HG03045 (cell line): ENCODE results near the gene EVL.
"Not testable (repeated sequence)": the region's sequence is repeated elsewhere in the genome, so short reads cannot be mapped to it uniquely, and the experiment has no call there.

Experiments
- ATAC-seq: cut with Tn5 transposase; IDR thresholded peaks from one replicate; pipeline ENCODE4 v1.9.1; 2021; ENCODE audit warnings: mild to moderate bottlenecking, moderate library complexity; ENCODE audit not compliant: unreplicated experiment

Gene EVL, protein sequence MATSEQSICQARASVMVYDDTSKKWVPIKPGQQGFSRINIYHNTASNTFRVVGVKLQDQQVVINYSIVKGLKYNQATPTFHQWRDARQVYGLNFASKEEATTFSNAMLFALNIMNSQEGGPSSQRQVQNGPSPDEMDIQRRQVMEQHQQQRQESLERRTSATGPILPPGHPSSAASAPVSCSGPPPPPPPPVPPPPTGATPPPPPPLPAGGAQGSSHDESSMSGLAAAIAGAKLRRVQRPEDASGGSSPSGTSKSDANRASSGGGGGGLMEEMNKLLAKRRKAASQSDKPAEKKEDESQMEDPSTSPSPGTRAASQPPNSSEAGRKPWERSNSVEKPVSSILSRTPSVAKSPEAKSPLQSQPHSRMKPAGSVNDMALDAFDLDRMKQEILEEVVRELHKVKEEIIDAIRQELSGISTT

DNA sequence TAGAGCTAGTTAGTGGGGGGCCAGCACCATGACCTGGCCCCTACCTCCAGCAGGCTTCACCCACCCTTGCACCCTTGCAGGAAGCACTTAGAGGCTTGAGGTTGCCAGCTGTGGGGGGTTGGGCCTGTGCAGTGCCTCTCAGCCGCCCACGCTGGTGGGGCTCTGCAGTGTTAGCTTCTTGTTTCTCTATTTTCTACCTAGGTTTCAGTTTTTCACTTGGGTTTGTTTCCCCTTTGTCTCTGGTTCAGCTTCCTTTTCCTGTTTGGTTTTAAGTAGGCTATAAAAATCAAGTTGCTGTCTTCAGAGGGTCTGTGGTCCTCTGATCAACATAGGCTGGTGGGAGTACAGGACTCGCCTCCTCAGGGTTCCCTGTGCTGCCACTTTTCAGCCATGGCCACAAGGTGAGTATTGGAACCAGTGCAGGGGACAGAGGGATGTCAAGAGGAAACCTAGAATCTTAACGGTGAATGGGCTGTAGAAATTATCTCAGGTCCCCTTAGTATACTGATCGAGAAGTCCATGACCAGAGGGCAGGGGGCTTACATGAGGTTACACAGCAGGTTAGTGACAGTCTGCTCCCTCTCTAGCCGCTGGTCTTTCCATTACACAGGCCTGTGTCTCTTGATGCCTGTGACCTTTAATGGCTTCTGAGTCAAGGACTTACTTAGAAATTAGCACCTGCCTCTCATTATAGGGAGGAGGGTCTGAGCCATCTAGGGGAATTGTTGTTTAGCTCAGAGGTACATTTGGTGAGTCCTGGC, at the start of gene EVL:
EVL (plus strand) TSS at position 312 of the 761 bp plus-strand sequence; CDS start at position 391, 79 bp downstream.
- ATAC-seq: peak; percentile 42

DNA sequence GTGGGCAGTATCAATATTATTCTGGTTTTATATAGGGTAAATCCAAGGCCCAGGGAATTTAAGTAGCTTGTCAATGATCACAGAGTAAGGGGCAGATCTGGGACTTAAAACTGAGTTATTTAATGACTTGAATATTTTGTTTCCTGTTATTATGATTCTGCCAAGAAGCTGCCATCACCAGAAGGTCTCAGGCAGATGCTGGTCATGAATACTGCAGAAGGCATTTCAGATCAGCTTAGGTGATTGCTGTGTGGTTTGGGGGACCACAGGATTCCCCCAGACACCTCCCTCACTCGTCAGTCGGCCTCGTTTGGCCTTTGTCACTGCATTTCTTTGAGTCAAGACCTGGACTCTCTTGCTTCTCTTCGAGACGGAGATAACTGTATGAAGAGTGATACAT, 47.7 kb upstream of the EVL start:
- no peak for ATAC-seq

DNA sequence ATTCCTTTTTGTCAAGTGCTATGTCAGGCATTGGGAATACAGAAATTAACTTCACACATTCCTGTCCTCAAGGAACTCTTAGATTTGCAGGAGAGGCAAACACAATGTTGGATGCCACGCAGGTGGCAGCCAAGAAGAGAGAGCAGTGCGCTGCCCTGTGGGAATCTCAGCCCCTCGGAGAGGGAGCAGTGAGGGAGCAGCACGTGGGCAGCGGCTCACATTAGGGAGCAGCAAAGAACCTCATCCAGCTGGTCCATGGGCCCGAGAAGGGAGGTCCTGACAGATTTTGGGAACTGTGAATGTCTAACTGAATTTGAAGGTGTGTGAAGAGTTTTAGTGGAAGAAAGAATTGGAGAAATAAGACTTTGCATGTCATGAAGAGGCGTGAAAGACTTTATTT, 47.2 kb upstream of the EVL start:
- ATAC-seq: no peak

- no peak for ATAC-seq
Observed at GRCh38 chr14:100018482-100018881, 46.7 kb upstream of the EVL start.

- ATAC-seq: no peak
Observed at GRCh38 chr14:100019156-100019744, 46.0 kb upstream of the EVL start.

DNA sequence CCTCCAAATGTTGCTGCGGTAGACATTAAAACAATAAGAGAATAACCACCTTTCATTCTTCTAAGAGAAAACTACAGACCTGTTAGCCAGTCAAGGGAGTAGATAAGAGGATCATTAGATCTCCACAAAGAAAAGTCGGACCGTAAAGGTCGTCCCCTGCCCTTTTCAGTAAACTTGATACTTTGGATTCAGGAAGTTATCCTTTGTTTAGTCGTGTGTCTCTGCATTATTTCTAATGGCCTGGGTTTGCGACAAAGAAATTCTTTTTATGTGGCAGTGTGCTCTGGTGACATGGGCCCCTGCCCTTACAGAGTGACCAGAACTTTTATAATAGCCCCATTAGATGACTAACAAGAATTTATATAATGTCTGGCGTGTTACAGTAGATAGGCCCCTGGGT, 44.6 kb upstream of the EVL start:
- no peak for ATAC-seq

GRCh38 chr14:100022772-100023451, 42.3 kb upstream of the EVL start:
- ATAC-seq: no peak

DNA sequence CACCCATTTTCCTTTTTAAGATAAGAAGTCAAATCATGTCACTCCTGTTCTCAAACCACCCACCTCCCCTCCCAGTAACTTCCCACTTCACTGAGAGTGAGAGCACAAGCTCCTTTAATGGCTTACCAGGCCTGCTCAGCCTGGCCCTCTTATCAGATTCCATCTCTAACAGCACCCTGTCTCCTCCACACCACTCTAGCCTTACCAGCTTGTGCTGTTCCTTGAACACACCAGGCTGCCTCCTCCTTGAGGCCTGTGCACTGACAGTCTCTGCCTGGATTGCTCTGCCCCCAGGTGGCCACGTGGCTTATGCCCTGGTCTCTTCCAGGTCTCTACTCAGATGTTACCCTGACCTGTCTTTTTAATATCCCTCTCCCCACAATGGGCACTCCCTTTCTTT, 40.1 kb upstream of the EVL start:
- ATAC-seq: no peak

GRCh38 chr14:100027771-100028490, 37.3 kb upstream of the EVL start:
- ATAC-seq: no peak

GRCh38 chr14:100028990-100029677, 36.1 kb upstream of the EVL start:
- ATAC-seq: no peak

DNA sequence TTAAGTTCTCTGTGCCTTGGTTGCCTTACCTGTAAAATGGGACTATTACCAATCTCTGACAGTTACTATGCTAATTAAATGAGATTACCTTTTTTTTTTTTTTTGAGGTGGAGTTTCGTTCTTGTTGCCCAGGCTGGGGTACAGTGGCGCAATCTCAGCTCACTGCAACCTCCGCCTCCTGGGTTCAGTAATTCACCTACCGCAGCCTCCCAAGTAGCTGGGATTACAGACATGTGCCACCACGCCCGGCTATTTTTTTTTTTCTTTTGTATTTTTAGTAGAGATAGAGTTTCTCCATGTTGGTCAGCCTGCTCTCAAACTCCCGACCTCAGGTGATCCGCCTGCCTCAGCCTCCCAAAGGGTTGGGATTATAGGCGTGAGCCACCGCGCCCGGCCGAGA, 35.2 kb upstream of the EVL start:
- ATAC-seq: not testable (repeated sequence)

GRCh38 chr14:100030452-100031153, 34.6 kb upstream of the EVL start:
- no peak for ATAC-seq

DNA sequence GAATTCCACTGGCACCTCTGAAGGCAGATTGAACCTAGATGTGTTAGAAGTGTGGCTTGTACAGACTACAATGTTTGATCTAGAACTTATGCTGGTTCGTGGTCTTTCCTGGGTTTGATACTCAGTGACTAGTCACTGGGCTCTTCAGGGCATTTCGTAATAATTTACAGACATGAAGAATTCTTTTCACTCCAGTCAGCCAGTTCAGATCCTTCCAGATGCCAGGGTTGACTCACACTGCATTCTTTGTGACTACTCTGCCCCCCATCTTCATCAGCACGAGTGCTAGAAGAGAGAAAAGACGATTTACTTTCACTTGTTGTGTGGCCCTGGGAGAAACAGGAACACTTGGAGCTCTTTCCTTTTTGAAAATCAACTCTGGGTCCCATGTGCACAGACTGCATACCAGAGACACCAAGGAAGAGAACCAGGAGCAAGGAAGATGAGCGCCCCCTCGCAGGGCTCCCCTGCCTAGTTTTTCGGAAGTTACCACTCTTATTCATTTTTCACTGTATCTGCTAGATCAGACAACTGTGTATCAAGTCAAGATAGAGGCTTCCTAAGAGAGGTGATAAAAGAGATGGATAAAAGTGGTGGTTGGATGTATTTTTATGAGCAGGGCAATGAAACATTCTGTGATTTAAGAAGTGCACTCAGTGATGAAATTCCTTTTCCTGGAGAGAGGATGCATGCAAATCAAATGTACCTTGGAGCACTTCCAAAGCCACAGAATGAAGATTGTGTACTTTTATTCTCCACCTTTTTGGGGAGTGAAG, 33.5 kb upstream of the EVL start:
- no peak for ATAC-seq

- ATAC-seq: no peak
Observed at GRCh38 chr14:100032738-100033137, 32.5 kb upstream of the EVL start.

- no peak for ATAC-seq
Observed at GRCh38 chr14:100033347-100034075, 31.7 kb upstream of the EVL start.

GRCh38 chr14:100034468-100034867, 30.8 kb upstream of the EVL start:
- no peak for ATAC-seq

DNA sequence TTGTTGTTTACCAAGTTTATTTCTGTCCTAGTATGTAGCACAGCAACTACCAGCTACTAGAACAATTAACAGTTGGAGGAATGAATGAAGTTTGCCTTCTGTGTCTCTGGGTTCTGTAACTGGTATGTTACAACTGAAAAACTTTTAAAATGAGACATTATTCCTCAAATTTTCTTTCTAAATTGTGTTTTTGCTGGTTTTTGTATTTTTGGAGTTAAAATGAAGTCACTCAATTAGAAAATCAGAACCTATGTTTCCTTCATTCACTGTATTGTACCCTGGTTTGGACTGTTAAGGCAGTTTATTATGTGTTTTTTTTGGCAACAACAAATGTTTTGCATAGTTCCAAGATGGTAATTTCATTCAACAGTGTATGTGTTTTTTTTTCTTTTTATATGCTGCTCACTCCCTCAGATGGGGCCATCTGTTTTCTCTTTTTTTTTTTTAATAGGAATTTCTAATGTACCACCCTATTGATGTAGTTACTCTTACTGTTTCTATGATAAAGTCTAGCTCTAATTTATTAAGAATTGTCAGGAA, 30.2 kb upstream of the EVL start:
- no peak for ATAC-seq

GRCh38 chr14:100035700-100036099, 29.5 kb upstream of the EVL start:
- no peak for ATAC-seq
